Measurements from ENCODE around the gene ESD. TPM values are rescaled to one million over a fixed set of nuclear protein-coding genes. Genes with fewer than 3 reads are reported as not detected.
"Not testable (repeated sequence)": the region's sequence is repeated elsewhere in the genome, so short reads cannot be mapped to it uniquely, and the experiment has no call there.

The ESD gene
- total RNA-seq, 1 experiment from 2014 or later = 58.7 TPM

DNA sequence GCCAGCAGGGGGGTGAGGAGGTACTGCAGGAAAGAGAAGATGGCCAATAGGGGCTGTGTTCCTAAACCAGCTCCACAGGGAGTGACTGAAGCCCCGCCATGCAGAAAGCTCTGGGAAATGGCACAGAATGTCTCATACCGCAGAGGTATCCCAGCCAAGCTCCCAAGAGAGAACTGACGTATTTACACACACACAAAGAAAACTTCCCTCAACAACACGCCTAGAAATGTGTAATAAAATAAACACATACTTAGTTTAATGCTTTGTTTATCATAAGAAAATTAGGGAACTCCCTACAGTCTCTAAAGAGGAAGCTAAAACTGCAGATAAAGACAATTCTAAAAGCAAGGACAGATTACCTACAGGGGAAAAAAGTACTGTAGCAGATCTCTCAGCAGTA is 40.0 kb downstream of the ESD start:
- Mint-ChIP-seq H3K27me3 (ENCODE audit: low read depth) (no peaks in the 10 kb centered on the region), H3K4me1 (peaks cover 6% of the 10 kb centered on the region), H3K9me3 (no peaks in the 10 kb centered on the region), H3K36me3 (0 out of 2 replicates have a peak, but pooled peaks cover 3% of the 10 kb centered on the region), H3K27ac (no peak overlapping the region), H3K4me3 (no peak overlapping the region)
- ChIA-PET POLR2A (interaction anchor here (0.6 kb wide), 1 partner anchor 437 kb away, joined by 3 read pairs; no protein-coding TSS in a partner anchor), CTCF (no interaction called here)
- ATAC-seq (peak; percentile 61; the same call in 1 of the 2 replicates), DNase-seq (ENCODE audit: low spot score) (no peak)
- TF ChIP-seq, protein P1, sequence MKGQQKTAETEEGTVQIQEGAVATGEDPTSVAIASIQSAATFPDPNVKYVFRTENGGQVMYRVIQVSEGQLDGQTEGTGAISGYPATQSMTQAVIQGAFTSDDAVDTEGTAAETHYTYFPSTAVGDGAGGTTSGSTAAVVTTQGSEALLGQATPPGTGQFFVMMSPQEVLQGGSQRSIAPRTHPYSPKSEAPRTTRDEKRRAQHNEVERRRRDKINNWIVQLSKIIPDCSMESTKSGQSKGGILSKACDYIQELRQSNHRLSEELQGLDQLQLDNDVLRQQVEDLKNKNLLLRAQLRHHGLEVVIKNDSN (CRISPR knock-in tag; IDR thresholded peaks at IDR 0.05) = no peak
- TF ChIP-seq E2F1 (CRISPR knock-in tag; IDR thresholded peaks at IDR 0.05) (no peak), STAT6 (CRISPR knock-in tag; conservative IDR thresholded peaks at IDR 0.05; ENCODE audit: low read depth) (no peak), ESRRA (CRISPR knock-in tag; IDR thresholded peaks at IDR 0.05; ENCODE audit: borderline replicate concordance) (no peak), FOXP4 (CRISPR knock-in tag; IDR thresholded peaks at IDR 0.05) (no peak), NR3C1 (CRISPR knock-in tag; conservative IDR thresholded peaks at IDR 0.05; ENCODE audit: low read depth) (no peak), JAZF1 (CRISPR knock-in tag; IDR thresholded peaks at IDR 0.05) (no peak), JUN (CRISPR knock-in tag; IDR thresholded peaks at IDR 0.05) (no peak), EMX1 (CRISPR knock-in tag; IDR thresholded peaks at IDR 0.05) (no peak), RORB (CRISPR knock-in tag; IDR thresholded peaks at IDR 0.05) (no peak), ZNF317 (CRISPR knock-in tag; IDR thresholded peaks at IDR 0.05; ENCODE audit: borderline replicate concordance, low read depth) (no peak), ZNF532 (CRISPR knock-in tag; IDR thresholded peaks at IDR 0.05; ENCODE audit: borderline replicate concordance) (no peak)
- TF ChIP-seq, protein P2, sequence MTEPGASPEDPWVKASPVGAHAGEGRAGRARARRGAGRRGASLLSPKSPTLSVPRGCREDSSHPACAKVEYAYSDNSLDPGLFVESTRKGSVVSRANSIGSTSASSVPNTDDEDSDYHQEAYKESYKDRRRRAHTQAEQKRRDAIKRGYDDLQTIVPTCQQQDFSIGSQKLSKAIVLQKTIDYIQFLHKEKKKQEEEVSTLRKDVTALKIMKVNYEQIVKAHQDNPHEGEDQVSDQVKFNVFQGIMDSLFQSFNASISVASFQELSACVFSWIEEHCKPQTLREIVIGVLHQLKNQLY (CRISPR knock-in tag; IDR thresholded peaks at IDR 0.05) = no peak

- H3K36me3 Mint-ChIP-seq; DNase-seq (ENCODE audit: low spot score); H3K4me1 Mint-ChIP-seq; CTCF ChIA-PET; H3K4me3 Mint-ChIP-seq; POLR2A ChIA-PET; H3K27me3 Mint-ChIP-seq (ENCODE audit: low read depth); ATAC-seq; H3K27ac Mint-ChIP-seq; H3K9me3 Mint-ChIP-seq: not testable (repeated sequence)
These were observed 41.5 kb downstream of the ESD start for GRCh38 chr13:46755508-46755907.

Data from WTC11 (cell line).